Caki2 (cell line): Measurements from ENCODE around the gene ZFX. TPM values are rescaled to one million over a fixed set of nuclear protein-coding genes. Genes with fewer than 3 reads are reported as not detected.

Source experiments
- DNase-seq: peaks from one replicate; pipeline ENCODE4 v3.0.0-alpha.2; 2015; ENCODE audit warnings: low read depth
- in situ Hi-C: cut with HindIII; loops from 2 replicates; pipeline ENCODE4 v1.10.0; 2016; ENCODE audit warnings: low sequenced_read_pairs, low pct_unique_long_range_greater_than_20kb, mixed read lengths
- total RNA-seq: library from RNA; depleted of rRNA; stranded (reverse); fragments of >200 nt; shearing (Covaris generic); gene quantifications from 2 replicates; pipeline ENCODE4 v1.2.3, GENCODE V29; 2014; ENCODE audit warnings: low replicate concordance

Gene ZFX
- total RNA-seq, 1 experiment from 2014 or later, result 7.2 TPM

DNA sequence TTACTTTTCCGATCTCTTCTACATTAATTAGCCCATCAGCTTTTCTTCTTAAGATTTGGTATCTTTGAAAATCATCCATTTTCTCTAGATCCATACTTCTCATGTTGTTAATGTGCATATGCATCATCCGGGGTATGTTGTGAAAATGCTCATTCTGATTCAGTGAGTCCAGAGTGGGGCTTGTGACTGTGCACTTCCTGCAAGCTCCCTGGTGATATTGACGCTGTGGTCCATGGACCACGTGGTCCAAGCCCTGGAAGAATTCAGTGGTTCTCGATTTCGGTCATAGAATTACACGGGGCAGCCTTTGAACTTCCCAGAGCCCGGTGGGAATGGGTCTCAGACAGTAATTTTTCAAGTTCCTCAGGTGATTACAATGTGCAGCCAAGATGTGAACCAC is 69.8 kb downstream of the ZFX start:
- DNase-seq, result no peak
- in situ Hi-C loops, result no loop called here

- DNase-seq, result no peak
- in situ Hi-C loops, result no loop called here
Measured at GRCh38 chrX:24221872-24222271, 72.3 kb downstream of the ZFX start.

- in situ Hi-C loops, result no loop called here
- DNase-seq, result no peak
Measured at GRCh38 chrX:24225265-24225664, 75.7 kb downstream of the ZFX start.

DNA sequence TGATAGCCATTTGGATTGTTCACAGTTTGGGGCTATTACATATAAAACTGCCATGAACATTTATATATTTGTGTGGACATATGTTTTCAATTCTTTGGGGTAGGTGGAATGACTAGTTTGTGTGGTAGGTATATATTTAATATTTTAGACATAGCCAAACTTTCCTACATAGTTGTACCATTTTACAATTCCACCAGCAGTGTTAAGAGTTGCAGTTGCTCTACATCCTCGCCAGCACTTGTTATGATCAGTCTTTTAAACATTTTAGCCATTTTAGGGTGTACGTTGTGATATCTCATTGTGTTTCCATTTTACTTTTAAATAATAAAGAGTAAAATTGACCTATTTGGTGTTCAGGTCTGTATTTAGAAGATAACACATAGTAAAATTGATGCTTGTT is 76.6 kb downstream of the ZFX start:
- in situ Hi-C loops, result no loop called here
- DNase-seq, result no peak

DNA sequence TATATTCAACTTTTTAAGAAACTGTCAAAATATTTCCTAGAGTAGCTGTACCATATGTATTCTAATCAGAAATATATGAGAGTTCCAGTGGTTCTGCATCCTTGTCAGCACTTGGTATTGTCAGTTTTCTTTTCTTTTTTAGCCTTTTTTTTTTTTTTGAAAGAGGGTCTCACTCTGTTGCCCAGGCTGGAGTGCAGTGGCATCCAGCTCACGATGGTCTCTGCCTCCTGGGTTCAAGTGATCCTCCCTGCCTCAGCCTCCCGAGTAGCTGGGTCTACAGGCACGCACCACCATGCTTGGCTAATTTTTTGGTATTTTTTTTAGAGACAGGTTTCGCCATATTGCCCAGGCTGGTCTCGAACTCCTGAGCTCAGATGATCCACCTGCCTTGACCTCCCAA is 79.1 kb downstream of the ZFX start:
- no peak for DNase-seq
- in situ Hi-C loops, result no loop called here

- in situ Hi-C loops, result no loop called here
- peak; percentile 36 for DNase-seq
Measured at GRCh38 chrX:24229400-24229879, 79.9 kb downstream of the ZFX start.

DNA sequence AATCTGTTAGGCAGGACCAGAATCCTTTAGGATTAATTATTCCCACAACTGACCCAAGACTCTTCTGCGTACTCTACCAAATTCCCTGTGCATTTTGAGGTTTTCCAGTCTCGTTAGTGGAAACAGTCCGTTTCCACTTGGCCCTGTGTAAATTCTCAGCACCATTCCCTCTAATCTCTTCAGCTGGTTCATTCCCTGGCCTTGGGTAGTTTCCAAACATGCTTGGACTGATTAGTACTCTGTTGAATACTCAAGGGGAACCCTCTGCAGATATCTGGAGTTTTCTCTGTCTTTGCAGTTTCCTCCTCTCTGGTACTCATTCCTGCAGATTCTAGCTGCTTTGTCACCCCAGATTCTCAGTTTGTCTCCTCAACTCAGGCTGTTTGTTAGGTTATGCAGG is 80.4 kb downstream of the ZFX start:
- in situ Hi-C loops, result no loop called here
- no peak for DNase-seq

DNA sequence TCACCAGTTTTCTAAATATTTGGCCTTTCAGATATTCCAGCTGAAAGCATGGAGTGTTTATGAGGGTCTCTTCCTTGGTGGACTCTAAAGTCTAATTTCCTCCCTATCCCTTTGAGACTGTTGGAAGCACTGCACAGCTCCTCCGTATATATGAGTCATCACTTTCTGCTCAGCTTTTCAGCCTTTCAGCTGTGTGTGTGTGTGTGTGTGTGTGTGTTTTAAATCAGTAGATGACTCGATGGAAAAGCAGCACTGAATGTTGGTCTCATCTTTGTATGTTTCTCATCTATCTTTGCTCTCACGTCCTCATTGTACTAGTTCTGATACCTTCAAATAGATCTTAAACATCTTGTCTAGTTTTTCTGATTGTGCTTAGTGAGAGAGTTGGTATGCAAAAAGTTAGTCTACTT is 81.6 kb downstream of the ZFX start:
- peak; percentile 44 for DNase-seq
- in situ Hi-C loops, result no loop called here

DNA sequence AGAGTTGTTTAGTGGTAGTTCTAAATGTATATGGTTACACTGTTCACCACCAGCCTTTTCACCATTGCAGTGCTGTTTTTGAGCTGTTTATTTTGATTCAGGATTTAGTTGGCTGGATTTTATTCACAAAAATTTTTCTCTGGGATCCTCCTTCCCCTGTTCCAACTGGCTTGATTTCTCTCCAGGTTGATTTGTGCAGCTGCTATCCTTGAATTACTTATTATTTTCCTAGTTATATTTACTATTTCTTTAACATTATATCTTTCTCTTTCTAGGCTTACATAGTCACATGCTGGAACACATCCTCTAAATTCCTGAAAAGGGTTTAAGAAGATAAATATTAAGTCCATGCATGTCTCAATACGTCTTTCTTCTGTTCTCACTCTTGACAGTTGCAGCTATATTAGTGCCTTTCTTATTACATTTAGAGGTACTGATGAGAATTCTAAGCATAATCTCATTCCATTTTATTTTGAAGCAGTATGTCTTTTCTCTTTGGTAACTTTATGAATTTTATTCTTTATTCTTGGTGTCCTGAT is 82.2 kb downstream of the ZFX start:
- in situ Hi-C loops, result no loop called here
- DNase-seq, result no peak

DNA sequence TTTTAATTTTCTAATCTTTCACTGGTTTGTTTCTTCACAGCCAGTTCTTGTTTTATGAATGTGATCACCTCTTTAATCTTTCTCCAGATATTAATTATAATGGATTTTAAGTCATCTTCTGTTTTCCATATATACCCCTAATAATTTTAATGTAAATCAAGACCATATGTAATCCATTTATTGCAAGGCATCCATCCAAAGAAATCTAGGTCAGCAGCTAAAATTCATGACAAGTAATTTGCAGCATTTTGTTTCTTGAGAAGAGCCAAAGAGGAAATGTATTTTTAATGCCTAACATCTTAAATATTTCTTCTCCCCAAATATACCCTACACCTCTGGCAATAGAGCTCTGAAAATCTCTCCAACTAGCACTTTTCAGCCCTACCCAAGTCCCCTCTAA is 83.3 kb downstream of the ZFX start:
- in situ Hi-C loops, result no loop called here
- DNase-seq, result no peak

DNA sequence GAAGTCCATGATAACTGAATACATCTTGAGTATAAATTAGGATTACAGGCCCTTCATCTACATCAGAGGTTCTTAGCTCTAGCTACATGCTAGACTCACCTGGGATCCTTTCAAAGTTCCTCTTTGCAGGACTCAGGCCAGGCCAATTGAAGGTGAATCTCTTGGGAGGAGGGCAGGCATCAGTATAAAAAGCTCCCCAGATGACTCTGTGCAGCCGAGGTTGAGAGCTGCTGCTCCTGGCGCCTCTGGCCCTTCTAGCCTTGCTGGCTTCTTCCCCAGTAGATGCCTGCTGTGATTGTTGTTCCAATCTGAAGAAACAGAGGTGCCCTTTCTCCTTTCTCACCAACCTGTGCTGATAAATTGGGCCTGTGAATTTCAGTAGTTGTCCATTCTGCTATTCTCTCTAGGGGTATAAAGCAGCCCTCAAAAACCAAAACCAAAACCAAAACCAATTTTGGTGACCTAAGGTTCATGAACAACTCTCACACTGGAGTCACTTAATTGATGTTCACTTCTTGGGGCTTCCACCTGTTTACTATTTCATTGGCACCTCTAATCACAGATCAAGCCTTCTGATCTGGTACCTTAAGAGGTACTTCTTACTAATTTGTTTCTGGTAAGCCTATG is 85.7 kb downstream of the ZFX start:
- in situ Hi-C loops, result no loop called here
- DNase-seq, result no peak

- no peak for DNase-seq
- in situ Hi-C loops, result no loop called here
Measured at GRCh38 chrX:24241822-24242648, 92.5 kb downstream of the ZFX start.

- no peak for DNase-seq
- in situ Hi-C loops, result no loop called here
Measured at GRCh38 chrX:24242649-24243175, 93.2 kb downstream of the ZFX start.

GRCh38 chrX:24243188-24243587 is 93.7 kb downstream of the ZFX start:
- in situ Hi-C loops, result no loop called here
- DNase-seq, result no peak

GRCh38 chrX:24243692-24244091 is 94.2 kb downstream of the ZFX start:
- in situ Hi-C loops, result no loop called here
- DNase-seq, result no peak

DNA sequence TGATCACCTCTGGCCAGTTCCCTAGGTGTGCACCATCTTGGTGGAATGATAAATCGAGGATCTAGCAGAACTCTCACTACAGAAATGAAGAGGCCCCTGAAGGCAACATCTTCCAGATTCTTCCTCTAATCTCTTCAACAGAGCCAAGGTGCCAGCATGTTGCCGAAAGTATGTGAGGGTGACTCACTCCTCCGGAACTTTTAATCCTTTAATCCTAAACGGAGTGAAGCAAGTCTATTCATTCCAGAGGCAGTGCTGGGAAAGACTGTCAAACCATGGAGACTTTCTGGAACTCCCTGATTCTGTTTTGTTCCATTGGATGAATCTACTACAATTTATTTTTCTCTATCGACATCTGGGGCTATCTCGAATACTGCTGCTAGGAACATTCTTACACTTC is 95.7 kb downstream of the ZFX start:
- in situ Hi-C loops, result no loop called here
- DNase-seq, result no peak

- no peak for DNase-seq
- in situ Hi-C loops, result no loop called here
Measured at GRCh38 chrX:24248042-24248441, 98.5 kb downstream of the ZFX start.

- in situ Hi-C loops, result no loop called here
- DNase-seq, result no peak
Measured at GRCh38 chrX:24253030-24253429, 103.5 kb downstream of the ZFX start.

GRCh38 chrX:24253469-24253868 is 103.9 kb downstream of the ZFX start:
- no peak for DNase-seq
- in situ Hi-C loops, result no loop called here
